Measurements from ENCODE around the gene NXT1. TPM values are rescaled to one million over a fixed set of nuclear protein-coding genes. Genes with fewer than 3 reads are reported as not detected.

Gene NXT1
- total and polyA plus RNA-seq, 2 of the 4 experiments (the other 2 are of a cell fraction), result 23.6 to 25.5 TPM

- Histone ChIP-seq H3K9me1 (ENCODE audit: insufficient read depth, low read length) (peaks cover 16% of the 10 kb centered on the region), H4K5ac (ENCODE audit: low read depth, low read length) (no peak overlapping the region), H2BK120ac (ENCODE audit: low read depth, low read length) (no peak overlapping the region), H2AFZ (replicated peaks; ENCODE audit: low read length, poor library complexity) (no peak overlapping the region), H3K4me2 (ENCODE audit: low read depth, low read length) (no peak overlapping the region), H3K18ac (ENCODE audit: low read depth, low read length) (no peak overlapping the region), H3K14ac (replicated peaks; ENCODE audit: low read depth, low read length) (0 out of 2 replicates have a peak overlapping the region, but pooled peaks have one; percentile 10), H3K4me3 (ENCODE audit: insufficient read depth, low read depth, low read length) (no peak overlapping the region), H3K27ac (ENCODE audit: insufficient read depth, low read length) (peak overlapping the region; percentile 4; the same call in 1 of the 2 replicates), H3K4me1 (ENCODE audit: control insufficient read depth, insufficient read depth, low read length) (peaks cover 5% of the 10 kb centered on the region; the same call in 1 of the 2 replicates), H3K9ac (ENCODE audit: low read depth, low read length) (no peak overlapping the region), H2AK5ac (ENCODE audit: low read depth, low read length) (no peak overlapping the region; the same call in 1 of the 2 replicates), H3K36me3 (ENCODE audit: control insufficient read depth, insufficient read depth, low read length) (peaks cover 20% of the 10 kb centered on the region), H3K27me3 (ENCODE audit: control insufficient read depth, insufficient read depth, low read length) (no peaks in the 10 kb centered on the region), H4K91ac (ENCODE audit: insufficient read depth, low read depth, low read length) (no peak overlapping the region), H2BK15ac (ENCODE audit: low read depth, low read length) (no peak overlapping the region), H2BK5ac (ENCODE audit: low read depth, low read length, poor library complexity, severe bottlenecking) (peak overlapping the region; percentile 9), H4K8ac (ENCODE audit: low read depth in 2 of 2, low read length in 2 of 2) (no peak overlapping the region), H2BK20ac (ENCODE audit: low read depth, low read length) (no peak overlapping the region), H2AK9ac (replicated peaks; ENCODE audit: low read depth, low read length, poor library complexity) (no peak overlapping the region), H4K20me1 (ENCODE audit: insufficient read depth, low read length) (no peaks in the 10 kb centered on the region; the same call in 1 of the 2 replicates), H3K4ac (ENCODE audit: low read depth, low read length) (peak overlapping the region; percentile 14; the same call in 1 of the 2 replicates), H3K79me1 (ENCODE audit: low read depth in 1 of 2, low read length in 2 of 2) (peaks cover 33 to 60% of the 10 kb centered on the region in 2 experiments), H3K56ac (ENCODE audit: extremely low read depth, insufficient read depth, low read length) (no peak overlapping the region), H3K23ac (ENCODE audit: low read depth, low read length) (peak overlapping the region; percentile 36; the same call in 1 of the 2 replicates), H3K9me3 (ENCODE audit: control insufficient read depth, insufficient read depth, low read length) (no peaks in the 10 kb centered on the region)
- no peak for TF ChIP-seq FOS (IDR thresholded peaks at IDR 0.05; ENCODE audit: low read depth, low read length)
- TF ChIP-seq ELK1 (IDR thresholded peaks at IDR 0.05; ENCODE audit: borderline replicate concordance, low read depth, low read length), result no peak
- no peak for TF ChIP-seq CHD1 (IDR thresholded peaks at IDR 0.05; ENCODE audit: low read depth, low read length)
- CTCF ChIA-PET, result no interaction called here
- WGBS, 2 experiments (ENCODE audit: extremely low coverage in 2 of 2, insufficient read length in 1 of 2), result 100% methylated on average over 1 of the region's 2 CpGs; no CpG with 5 or more reads in 1 of the 2 experiments
- in situ Hi-C loops (cut with MboI; ENCODE audit: low sequenced_read_pairs), result no loop called here
- intact Hi-C loops (cut with micrococcal nuclease), result no loop called here
- DNase-seq (peak; percentile 69), ATAC-seq (ENCODE audit: low read depth) (peak; percentile 84)
- dilution Hi-C loops (cut with HindIII; ENCODE audit: low sequenced_read_pairs, unreplicated experiment), result no loop called here
- POLR2A ChIA-PET (ENCODE audit: unreplicated experiment), result no interaction called here
- no TSS peak for BruUV-seq (replicated peaks)
Measured at GRCh38 chr20:23397961-23398360, 47.4 kb downstream of the NXT1 start.

All from IMR-90 (cell line).